Endothelial cell of umbilical vein (primary cell): Measurements from ENCODE around the gene HOXB2.

Experiments
- EZH2 ChIP-seq: IDR thresholded peaks from 2 replicates; pipeline ENCODE4 v1.6.1; 2012; ENCODE audit warnings: borderline replicate concordance, low read depth, mild to moderate bottlenecking, moderate library complexity, low read length, inconsistent platforms; ENCODE audit not compliant: severe bottlenecking
- FOS ChIP-seq: IDR thresholded peaks from 2 replicates; pipeline ENCODE4 v1.6.1; 2011; ENCODE audit warnings: mild to moderate bottlenecking, low read length, moderate library complexity, borderline replicate concordance; ENCODE audit not compliant: insufficient read depth
- GATA2 ChIP-seq: IDR thresholded peaks from 2 replicates; pipeline ENCODE4 v1.7.0; 2011; ENCODE audit warnings: low read depth, mild to moderate bottlenecking, moderate library complexity, mixed read lengths, low read length; ENCODE audit not compliant: insufficient read length, insufficient read depth
- JUN ChIP-seq: IDR thresholded peaks from 2 replicates; pipeline ENCODE4 v1.6.1; 2011; ENCODE audit warnings: borderline replicate concordance, low read depth; ENCODE audit not compliant: insufficient read length, insufficient read depth
- MYC ChIP-seq: IDR thresholded peaks from one replicate; pipeline ENCODE4 v1.6.1; 2011; ENCODE audit warnings: mild to moderate bottlenecking, low read depth, low read length
- POLR2A ChIP-seq: IDR thresholded peaks from 2 replicates; pipeline ENCODE4 v1.6.1; 2012; ENCODE audit warnings: low read depth, mild to moderate bottlenecking, control low read depth, low read length
- POLR2AphosphoS5 ChIP-seq: IDR thresholded peaks from 2 replicates; pipeline ENCODE4 v1.6.1; 2012; ENCODE audit warnings: low read depth, mild to moderate bottlenecking, control low read depth, low read length, moderate library complexity; ENCODE audit not compliant: insufficient read depth
- TF ChIP-seq, protein P1 (sequence below), 2 donors: IDR thresholded peaks; 1 replicate in 1 of 2; 2 replicates in 1 of 2; pipeline ENCODE4 v1.5.1; 2011; ENCODE audit warnings: low read length in 2 of 2, mild to moderate bottlenecking in 2 of 2, moderate library complexity in 2 of 2, control low read depth in 1 of 2, inconsistent platforms in 1 of 2, low read depth in 1 of 2; ENCODE audit not compliant: insufficient read depth in 1 of 2; ENCODE audit errors: extremely low read depth in 1 of 2

DNA sequence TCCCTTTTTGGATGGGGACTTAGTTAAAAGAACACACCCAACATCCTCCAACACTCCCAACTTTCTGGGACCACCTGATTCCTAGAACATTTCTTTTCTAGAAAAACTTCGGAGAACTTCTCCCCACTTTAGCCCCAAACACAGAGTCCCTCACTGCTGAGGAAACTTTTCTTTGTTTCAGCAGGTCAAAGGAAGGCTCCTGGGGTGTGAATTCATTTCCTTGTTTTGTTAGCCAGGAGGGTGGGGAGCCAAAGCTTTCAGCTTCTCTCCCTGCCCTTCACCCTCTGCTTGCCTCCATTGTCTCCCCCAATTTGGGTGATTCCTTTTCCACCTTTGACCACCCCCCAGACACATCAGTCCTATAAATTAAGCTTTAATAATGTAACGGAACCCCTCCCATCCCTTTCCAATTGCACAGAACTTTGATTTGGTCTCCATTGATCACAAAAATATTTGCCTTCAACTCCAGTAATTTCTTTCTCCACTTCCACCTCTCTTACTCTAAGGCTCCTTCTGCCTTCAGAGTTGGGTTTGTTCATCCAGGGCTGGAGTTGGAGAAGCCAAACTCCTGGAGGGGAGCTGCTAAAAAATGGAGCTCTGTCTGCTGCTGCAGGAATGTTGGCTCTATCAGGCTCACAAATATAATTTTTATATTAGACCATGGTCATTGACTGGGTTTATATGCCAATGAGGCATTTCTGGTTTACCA is 22.9 kb upstream of the HOXB2 start:
- TF ChIP-seq, protein P1, sequence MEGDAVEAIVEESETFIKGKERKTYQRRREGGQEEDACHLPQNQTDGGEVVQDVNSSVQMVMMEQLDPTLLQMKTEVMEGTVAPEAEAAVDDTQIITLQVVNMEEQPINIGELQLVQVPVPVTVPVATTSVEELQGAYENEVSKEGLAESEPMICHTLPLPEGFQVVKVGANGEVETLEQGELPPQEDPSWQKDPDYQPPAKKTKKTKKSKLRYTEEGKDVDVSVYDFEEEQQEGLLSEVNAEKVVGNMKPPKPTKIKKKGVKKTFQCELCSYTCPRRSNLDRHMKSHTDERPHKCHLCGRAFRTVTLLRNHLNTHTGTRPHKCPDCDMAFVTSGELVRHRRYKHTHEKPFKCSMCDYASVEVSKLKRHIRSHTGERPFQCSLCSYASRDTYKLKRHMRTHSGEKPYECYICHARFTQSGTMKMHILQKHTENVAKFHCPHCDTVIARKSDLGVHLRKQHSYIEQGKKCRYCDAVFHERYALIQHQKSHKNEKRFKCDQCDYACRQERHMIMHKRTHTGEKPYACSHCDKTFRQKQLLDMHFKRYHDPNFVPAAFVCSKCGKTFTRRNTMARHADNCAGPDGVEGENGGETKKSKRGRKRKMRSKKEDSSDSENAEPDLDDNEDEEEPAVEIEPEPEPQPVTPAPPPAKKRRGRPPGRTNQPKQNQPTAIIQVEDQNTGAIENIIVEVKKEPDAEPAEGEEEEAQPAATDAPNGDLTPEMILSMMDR (IDR thresholded peaks at IDR 0.05; ENCODE audit: extremely low read depth in 1 of 2, insufficient read depth in 1 of 2, low read depth in 1 of 2, low read length in 2 of 2), result no peak
- TF ChIP-seq EZH2 (no peak), POLR2AphosphoS5 (no peak), FOS (no peak), POLR2A (no peak), GATA2 (no peak), JUN (no peak), MYC (no peak)
